ENCODE measurements around the gene ZNF284.
A peak's percentile ranks its signal among the peaks of the same experiment; 100 is the strongest.
"Not testable (repeated sequence)": the region's sequence is repeated elsewhere in the genome, so short reads cannot be mapped to it uniquely, and the experiment has no call there.

Gene ZNF284

GRCh38 chr19:44072543-44073401, 813 bp downstream of the ZNF284 start:
- no peaks in the 10 kb centered on the region for H3K27me3 Mint-ChIP-seq (ENCODE audit: low read depth)
- H3K9me3 Mint-ChIP-seq: peaks cover 60% of the 10 kb centered on the region
- H3K4me1 Mint-ChIP-seq (ENCODE audit: low read depth): peaks cover 19% of the 10 kb centered on the region
- H3K36me3 Mint-ChIP-seq (ENCODE audit: low read depth): peaks cover 16% of the 10 kb centered on the region
- H3K4me3 Mint-ChIP-seq: peak overlapping the region; percentile 88
- peak overlapping the region; percentile 60 for H3K27ac Mint-ChIP-seq

- Mint-ChIP-seq H3K4me3 (no peak overlapping the region), H3K27me3 (ENCODE audit: low read depth) (no peaks in the 10 kb centered on the region), H3K4me1 (ENCODE audit: low read depth) (peaks cover 14% of the 10 kb centered on the region), H3K9me3 (peaks cover 37% of the 10 kb centered on the region), H3K36me3 (ENCODE audit: low read depth) (peaks cover 15% of the 10 kb centered on the region), H3K27ac (no peak overlapping the region)
These were observed 4.4 kb downstream of the ZNF284 start for GRCh38 chr19:44076325-44076724.

- H3K4me3 Mint-ChIP-seq: no peak overlapping the region
These were observed 20.1 kb downstream of the ZNF284 start for GRCh38 chr19:44092108-44092507.

GRCh38 chr19:44093931-44094765, 22.2 kb downstream of the ZNF284 start, which contains the start of gene ZNF224:
ZNF224 (plus strand) TSS chr19:44094361; CDS start chr19:44097874, 3,513 bp downstream.
- Mint-ChIP-seq H3K27ac (peak within 1 kb of the TSS; percentile 84), H3K36me3 (ENCODE audit: low read depth) (peaks cover 31% of the 10 kb centered on the region), H3K27me3 (ENCODE audit: low read depth) (no peaks in the 10 kb centered on the region), H3K9me3 (peaks cover 39% of the 10 kb centered on the region), H3K4me1 (ENCODE audit: low read depth) (peaks cover 10% of the 10 kb centered on the region), H3K4me3 (peak within 1 kb of the TSS; percentile 97)

More at GRCh38 chr19:44092108-44092507, 20.1 kb downstream of the ZNF284 start:
- Mint-ChIP-seq H3K9me3 (peaks cover 23% of the 10 kb centered on the region), H3K27ac (no peak overlapping the region), H3K36me3 (ENCODE audit: low read depth) (peaks cover 15% of the 10 kb centered on the region), H3K27me3 (ENCODE audit: low read depth) (no peaks in the 10 kb centered on the region), H3K4me1 (ENCODE audit: low read depth) (peaks cover 8% of the 10 kb centered on the region)

- Mint-ChIP-seq H3K4me3 (no peak overlapping the region), H3K9me3 (peaks cover 82% of the 10 kb centered on the region), H3K27ac (no peak overlapping the region), H3K27me3 (ENCODE audit: low read depth) (no peaks in the 10 kb centered on the region), H3K36me3 (ENCODE audit: low read depth) (peaks cover 60% of the 10 kb centered on the region), H3K4me1 (ENCODE audit: low read depth) (peaks cover 6% of the 10 kb centered on the region)
These were observed 35.8 kb downstream of the ZNF284 start for GRCh38 chr19:44107751-44108150.

GRCh38 chr19:44109458-44109857, 37.5 kb downstream of the ZNF284 start:
- Mint-ChIP-seq H3K27ac (no peak overlapping the region), H3K9me3 (peaks cover 66% of the 10 kb centered on the region), H3K4me3 (no peak overlapping the region), H3K27me3 (ENCODE audit: low read depth) (no peaks in the 10 kb centered on the region), H3K36me3 (ENCODE audit: low read depth) (peaks cover 44% of the 10 kb centered on the region), H3K4me1 (ENCODE audit: low read depth) (peaks cover 13% of the 10 kb centered on the region)

- Mint-ChIP-seq H3K36me3 (ENCODE audit: low read depth) (peaks cover 34% of the 10 kb centered on the region), H3K27ac (no peak overlapping the region), H3K27me3 (ENCODE audit: low read depth) (no peaks in the 10 kb centered on the region), H3K4me1 (ENCODE audit: low read depth) (peaks cover 18% of the 10 kb centered on the region), H3K4me3 (peak overlapping the region; percentile 74), H3K9me3 (peaks cover 46% of the 10 kb centered on the region)
These were observed 40.0 kb downstream of the ZNF284 start for GRCh38 chr19:44111910-44112463.

GRCh38 chr19:44112802-44113137, 40.8 kb downstream of the ZNF284 start:
- H3K27me3 Mint-ChIP-seq (ENCODE audit: low read depth): no peaks in the 10 kb centered on the region
- peaks cover 18% of the 10 kb centered on the region for H3K4me1 Mint-ChIP-seq (ENCODE audit: low read depth)
- H3K4me3 Mint-ChIP-seq: peak overlapping the region; percentile 96
- peaks cover 33% of the 10 kb centered on the region for H3K36me3 Mint-ChIP-seq (ENCODE audit: low read depth)
- H3K9me3 Mint-ChIP-seq: peaks cover 39% of the 10 kb centered on the region
- H3K27ac Mint-ChIP-seq: peak overlapping the region; percentile 76

GRCh38 chr19:44113138-44113783, 41.3 kb downstream of the ZNF284 start, which contains the start of gene ZNF225:
ZNF225 (plus strand) TSS chr19:44113399; CDS start chr19:44115828, 2,429 bp downstream.
- Mint-ChIP-seq H3K4me3 (peak within 1 kb of the TSS; percentile 96), H3K36me3 (ENCODE audit: low read depth) (peaks cover 32% of the 10 kb centered on the region), H3K27ac (peak within 1 kb of the TSS; percentile 76), H3K9me3 (peaks cover 35% of the 10 kb centered on the region), H3K4me1 (ENCODE audit: low read depth) (peaks cover 18% of the 10 kb centered on the region), H3K27me3 (ENCODE audit: low read depth) (no peaks in the 10 kb centered on the region)

GRCh38 chr19:44113784-44114390, 41.9 kb downstream of the ZNF284 start:
- Mint-ChIP-seq H3K9me3 (peaks cover 31% of the 10 kb centered on the region), H3K36me3 (ENCODE audit: low read depth) (peaks cover 35% of the 10 kb centered on the region)

GRCh38 chr19:44121162-44121561, 49.2 kb downstream of the ZNF284 start:
- Mint-ChIP-seq H3K9me3 (peaks cover 50% of the 10 kb centered on the region), H3K36me3 (ENCODE audit: low read depth) (peaks cover 82% of the 10 kb centered on the region)
- H3K4me3 Mint-ChIP-seq; H3K27ac Mint-ChIP-seq; H3K4me1 Mint-ChIP-seq (ENCODE audit: low read depth); H3K27me3 Mint-ChIP-seq (ENCODE audit: low read depth): not testable (repeated sequence)

More at GRCh38 chr19:44113784-44114390, 41.9 kb downstream of the ZNF284 start:
- H3K4me1 Mint-ChIP-seq (ENCODE audit: low read depth): peaks cover 18% of the 10 kb centered on the region
- H3K4me3 Mint-ChIP-seq: peak overlapping the region; percentile 96
- peak overlapping the region; percentile 76 for H3K27ac Mint-ChIP-seq
- H3K27me3 Mint-ChIP-seq (ENCODE audit: low read depth): no peaks in the 10 kb centered on the region

- peaks cover 49% of the 10 kb centered on the region for H3K9me3 Mint-ChIP-seq
- H3K4me3 Mint-ChIP-seq: no peak overlapping the region
- peaks cover 31% of the 10 kb centered on the region for H3K36me3 Mint-ChIP-seq (ENCODE audit: low read depth)
- no peaks in the 10 kb centered on the region for H3K4me1 Mint-ChIP-seq (ENCODE audit: low read depth)
- no peaks in the 10 kb centered on the region for H3K27me3 Mint-ChIP-seq (ENCODE audit: low read depth)
- no peak overlapping the region for H3K27ac Mint-ChIP-seq
These were observed 60.0 kb downstream of the ZNF284 start for GRCh38 chr19:44131955-44132354.
